ENCODE results near the gene PACRG.

DNA sequence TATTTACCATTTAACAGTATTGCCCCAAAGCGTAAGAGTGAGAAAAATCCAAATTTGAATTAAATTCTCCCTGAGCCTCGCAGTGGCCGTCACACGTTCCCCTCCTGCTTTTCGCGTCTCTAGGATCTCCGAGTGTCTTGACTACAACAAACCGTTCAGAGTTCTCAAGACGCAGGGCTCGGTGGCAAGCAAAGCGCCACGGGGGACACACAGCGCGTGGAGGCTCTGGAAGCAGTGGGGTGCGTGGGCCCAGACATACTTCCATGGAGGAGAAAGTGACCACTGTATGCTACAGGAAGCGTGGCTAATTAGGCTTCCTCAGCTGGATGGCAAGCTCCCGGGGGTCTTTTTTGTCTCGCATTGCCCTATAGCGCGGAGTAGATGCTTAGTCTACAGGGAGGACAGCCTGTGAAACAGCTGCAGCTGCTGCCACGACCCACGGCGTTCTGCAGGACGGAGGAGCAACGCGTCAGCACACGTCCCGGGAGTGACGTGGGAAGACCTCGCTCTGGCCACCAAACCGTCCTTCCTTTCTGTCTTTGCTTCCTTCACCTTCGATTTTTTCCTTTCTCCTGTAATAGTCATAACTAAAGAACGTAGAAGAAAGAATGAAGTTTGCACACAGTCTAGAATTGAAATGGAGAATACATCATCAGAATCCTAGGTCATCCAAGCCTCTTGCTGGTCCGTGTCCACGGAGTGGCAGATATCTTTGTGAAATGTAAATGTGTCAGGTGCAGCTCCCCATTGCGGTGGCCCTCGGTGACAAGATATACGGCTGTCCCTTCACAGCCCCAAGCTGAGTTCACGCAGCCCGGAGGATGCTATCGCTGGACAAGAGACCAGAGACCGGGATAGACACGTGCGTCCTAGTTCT, 582.6 kb downstream of the PACRG start:
- TF ChIP-seq EP300 (IDR thresholded peaks at IDR 0.05) = no peak
- TF ChIP-seq, protein P1, sequence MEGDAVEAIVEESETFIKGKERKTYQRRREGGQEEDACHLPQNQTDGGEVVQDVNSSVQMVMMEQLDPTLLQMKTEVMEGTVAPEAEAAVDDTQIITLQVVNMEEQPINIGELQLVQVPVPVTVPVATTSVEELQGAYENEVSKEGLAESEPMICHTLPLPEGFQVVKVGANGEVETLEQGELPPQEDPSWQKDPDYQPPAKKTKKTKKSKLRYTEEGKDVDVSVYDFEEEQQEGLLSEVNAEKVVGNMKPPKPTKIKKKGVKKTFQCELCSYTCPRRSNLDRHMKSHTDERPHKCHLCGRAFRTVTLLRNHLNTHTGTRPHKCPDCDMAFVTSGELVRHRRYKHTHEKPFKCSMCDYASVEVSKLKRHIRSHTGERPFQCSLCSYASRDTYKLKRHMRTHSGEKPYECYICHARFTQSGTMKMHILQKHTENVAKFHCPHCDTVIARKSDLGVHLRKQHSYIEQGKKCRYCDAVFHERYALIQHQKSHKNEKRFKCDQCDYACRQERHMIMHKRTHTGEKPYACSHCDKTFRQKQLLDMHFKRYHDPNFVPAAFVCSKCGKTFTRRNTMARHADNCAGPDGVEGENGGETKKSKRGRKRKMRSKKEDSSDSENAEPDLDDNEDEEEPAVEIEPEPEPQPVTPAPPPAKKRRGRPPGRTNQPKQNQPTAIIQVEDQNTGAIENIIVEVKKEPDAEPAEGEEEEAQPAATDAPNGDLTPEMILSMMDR (IDR thresholded peaks at IDR 0.05) = no peak

Data from stomach (tissue), 4 donors.